ENCODE measurements around the gene POLR2L.

POLR2L gene

DNA sequence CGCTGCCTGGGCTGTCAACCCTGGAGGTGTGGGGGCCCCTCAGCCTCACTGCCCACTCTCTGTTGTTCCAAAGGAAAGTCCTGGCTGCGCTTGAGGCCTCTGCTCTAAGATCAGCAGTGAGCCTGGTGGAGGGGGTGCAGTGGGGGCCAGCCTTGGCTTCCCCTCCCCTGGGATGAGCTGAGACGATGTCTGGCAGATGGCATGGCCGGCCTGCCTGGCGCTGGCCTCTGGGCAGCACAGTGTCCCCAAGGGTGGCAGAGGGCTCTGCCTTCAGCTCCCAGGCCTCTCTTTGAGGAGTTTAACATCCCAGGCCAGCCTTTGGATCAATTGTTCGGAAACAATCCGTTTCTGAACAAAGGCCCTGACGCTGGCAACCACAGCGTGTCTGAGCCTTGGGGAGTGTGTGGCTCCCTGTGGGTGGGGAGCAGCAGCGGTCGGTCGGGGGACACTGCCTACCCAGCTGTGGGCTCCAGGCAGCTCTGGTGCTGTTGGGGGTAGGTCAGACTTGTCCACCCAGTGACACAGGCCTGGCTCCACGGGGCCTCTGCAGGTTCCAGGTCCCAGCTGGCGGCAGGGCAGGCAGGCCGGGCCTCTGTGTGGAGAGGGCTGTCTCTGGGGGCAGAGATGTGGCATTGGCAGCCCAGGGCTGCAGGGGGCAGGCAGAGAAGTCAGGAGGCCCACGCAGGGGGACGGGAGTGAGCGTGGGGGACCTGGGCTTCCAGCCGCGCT, 12.4 kb upstream of the POLR2L start:
- DNase-seq (ENCODE audit: low read depth in 2 of 2), result no peak

- no peak for DNase-seq (ENCODE audit: low read depth in 2 of 2)
Observed at GRCh38 chr11:853682-854448, 11.5 kb upstream of the POLR2L start.

GRCh38 chr11:852762-853161, 10.4 kb upstream of the POLR2L start:
- no peak for DNase-seq (ENCODE audit: low read depth in 2 of 2)

DNA sequence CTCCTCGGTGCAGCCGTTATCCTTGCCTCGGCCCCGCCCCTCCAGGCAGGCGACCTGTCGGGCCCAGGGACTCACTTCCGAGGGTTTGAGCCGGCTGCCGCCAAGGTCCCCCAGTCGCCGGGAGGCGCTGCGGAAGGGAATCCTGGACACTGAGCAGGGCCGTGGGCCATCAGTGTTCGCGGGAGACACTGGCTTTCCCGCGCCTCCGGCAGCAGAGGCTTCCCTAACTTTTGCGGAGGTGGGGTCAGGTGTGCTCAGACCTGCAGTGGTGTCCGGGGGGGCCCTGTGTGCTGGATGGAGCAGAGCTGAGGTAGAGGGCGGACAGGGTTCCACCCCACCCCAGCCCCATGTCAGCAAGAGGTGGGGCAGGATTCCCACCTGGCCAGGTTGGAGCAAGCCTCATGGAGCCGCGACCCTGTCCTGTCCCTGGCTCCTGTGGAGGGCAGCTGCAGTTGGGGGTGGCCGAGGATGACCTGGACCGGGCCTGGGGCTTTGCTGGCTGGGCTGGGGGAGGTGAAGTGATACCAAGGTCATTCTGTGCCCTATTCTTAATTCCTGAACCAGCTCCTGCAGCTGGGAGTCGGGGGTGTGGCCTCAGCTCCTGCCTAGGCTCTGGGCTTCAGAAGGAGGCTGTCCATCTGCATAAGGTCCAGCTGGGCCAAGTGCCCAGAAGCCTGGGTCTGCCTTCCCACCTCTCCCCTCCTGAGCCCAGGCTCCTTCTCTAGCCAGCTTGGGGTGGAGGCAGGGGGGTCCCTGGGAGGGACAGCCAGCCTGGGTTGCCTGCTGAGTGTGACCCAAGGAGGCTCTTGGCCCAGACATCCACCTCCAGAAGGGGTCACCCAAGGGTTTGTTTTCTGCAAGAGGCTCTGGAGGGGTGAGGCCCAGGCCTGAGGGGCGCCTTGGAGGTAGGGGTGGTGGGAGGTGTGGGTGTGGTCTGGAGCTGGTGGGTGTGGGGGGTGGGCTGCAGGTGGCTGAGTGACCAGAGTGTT, 8.7 kb upstream of the POLR2L start:
- DNase-seq (ENCODE audit: low read depth in 2 of 2), result no peak

DNA sequence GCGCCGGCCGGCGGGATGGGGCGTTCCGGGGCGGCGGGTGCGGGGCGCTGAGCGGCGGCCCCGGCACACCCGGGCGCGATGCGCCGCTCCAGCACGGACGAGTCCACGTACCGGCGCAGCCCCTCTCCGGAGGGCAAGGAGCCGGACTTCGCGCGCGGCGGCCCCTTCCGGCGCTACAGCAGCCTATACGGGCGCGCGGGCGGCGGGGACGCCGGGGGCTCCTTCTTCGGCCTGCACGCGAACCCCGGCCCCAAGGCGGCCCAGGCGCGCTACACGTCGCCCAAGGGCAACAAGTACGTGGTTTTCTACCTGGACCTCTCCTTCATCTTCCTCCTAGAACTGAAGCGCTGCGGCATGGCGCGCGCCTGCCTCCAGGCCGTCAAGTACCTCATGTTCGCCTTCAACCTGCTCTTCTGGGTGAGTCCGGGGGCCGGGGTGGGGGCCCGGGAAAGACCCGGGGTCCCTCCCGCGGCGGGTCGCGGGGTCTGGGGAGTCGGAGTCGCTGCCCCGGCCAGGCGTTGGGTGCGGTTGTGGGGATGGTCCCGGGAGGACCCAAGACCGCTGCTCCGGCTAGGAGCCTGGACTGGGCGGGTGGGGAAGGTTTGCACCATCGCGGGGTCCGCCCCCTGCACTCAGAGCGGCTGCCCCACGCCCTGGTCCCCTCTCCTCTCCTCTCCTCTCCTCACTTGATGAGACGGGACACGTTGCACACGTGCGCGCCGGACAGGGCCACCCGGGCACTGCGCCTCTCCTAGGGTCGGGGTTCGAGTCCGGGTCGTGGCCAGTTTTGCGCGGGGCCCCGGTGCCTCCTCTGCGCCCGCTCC, 7.8 kb upstream of the POLR2L start:
- no peak for DNase-seq (ENCODE audit: low read depth in 2 of 2)

- DNase-seq (ENCODE audit: low read depth in 2 of 2), result no peak
Observed at GRCh38 chr11:849104-849824, 6.9 kb upstream of the POLR2L start.

GRCh38 chr11:848380-848931, 6.1 kb upstream of the POLR2L start:
- peak; percentile 47 to 54 for DNase-seq (ENCODE audit: low read depth in 2 of 2)

GRCh38 chr11:847876-848275, 5.5 kb upstream of the POLR2L start:
- DNase-seq (ENCODE audit: low read depth in 2 of 2), result no peak

- DNase-seq (ENCODE audit: low read depth in 2 of 2), result no peak
Observed at GRCh38 chr11:846496-847098, 4.3 kb upstream of the POLR2L start.

GRCh38 chr11:845872-846495, 3.7 kb upstream of the POLR2L start:
- DNase-seq (ENCODE audit: low read depth in 2 of 2), result no peak

- DNase-seq (ENCODE audit: low read depth in 2 of 2), result no peak
Observed at GRCh38 chr11:844693-845644, 2.6 kb upstream of the POLR2L start.

DNA sequence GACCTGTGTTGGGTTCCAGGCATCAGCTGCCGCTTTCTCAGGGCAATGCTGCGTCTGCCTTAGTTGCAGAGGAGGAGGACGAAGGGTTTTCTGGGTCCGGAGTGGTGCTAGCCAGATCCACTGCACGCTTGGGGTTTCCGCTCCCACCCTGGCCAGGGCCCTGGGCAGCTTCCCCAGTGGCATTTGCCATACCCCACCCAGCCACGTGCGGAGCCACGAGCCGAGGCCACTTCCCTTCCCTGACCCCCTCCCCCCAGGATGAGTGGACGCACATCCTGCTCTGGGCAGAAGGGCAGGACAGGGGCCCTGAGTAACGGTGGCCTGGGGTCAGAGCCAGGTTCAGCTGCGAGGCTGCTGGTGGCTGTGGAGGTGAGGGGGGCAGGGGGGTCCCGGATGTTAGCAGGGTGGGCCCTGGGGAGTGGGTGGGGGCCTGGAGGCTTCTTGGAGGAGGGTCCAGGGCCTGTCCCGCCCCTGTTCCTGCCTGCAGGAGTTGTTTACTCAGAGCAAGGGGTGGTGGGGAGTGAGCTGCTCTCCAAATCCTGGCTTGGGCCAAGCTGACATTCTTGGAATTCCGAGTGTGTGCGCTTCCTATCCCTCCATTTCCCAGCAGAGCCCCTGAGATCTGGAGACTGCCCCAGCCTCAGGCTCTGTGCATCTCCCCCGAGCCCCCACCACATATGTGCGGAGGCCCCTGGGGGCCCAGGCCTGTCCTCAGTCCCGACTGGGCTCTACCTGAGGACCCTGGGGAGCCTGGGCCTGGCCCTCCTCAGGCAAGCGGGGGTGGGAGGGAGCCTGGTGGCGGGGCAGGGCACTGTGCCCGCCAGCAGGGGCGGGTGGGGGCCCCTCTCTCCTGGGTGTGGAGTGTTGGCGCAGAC, 1.7 kb upstream of the POLR2L start:
- DNase-seq (ENCODE audit: low read depth in 2 of 2), result no peak

- DNase-seq (ENCODE audit: low read depth in 2 of 2), result no peak
Observed at GRCh38 chr11:843086-843734, 881 bp upstream of the POLR2L start.

GRCh38 chr11:841981-842369, 354 bp downstream of the POLR2L start:
- DNase-seq (ENCODE audit: low read depth in 2 of 2), result no peak

GRCh38 chr11:839875-840617, 2.3 kb downstream of the POLR2L start:
- DNase-seq (ENCODE audit: low read depth in 2 of 2), result no peak

- DNase-seq (ENCODE audit: low read depth in 2 of 2), result no peak
Observed at GRCh38 chr11:839280-839623, 3.1 kb downstream of the POLR2L start.
